ENCODE data around the gene OGFOD1. TPM values are rescaled to one million over a fixed set of nuclear protein-coding genes. Genes with fewer than 3 reads are reported as not detected.
"Not testable (repeated sequence)": the region's sequence is repeated elsewhere in the genome, so short reads cannot be mapped to it uniquely, and the experiment has no call there.

OGFOD1 gene
- total RNA-seq, 1 donor from 2014 or later = 44.9 TPM

DNA sequence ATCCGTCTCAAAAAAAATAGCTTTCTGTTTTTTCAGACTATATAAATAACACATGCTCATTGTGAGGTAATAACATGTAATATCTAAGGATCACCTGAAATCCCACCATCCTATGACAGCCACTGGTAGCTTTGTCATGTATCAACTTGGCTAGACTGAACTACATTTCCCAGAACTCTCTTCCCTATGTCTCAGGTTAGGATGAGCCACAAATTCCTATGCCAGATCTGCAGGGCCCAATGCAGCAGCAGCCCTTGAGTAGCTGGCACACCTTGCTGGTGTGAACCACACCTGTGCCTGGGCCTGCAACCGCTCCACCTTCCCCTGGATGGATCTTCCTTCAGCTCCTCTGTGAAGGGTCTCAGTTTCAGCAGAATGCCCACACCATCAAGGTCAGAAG lies 28.1 kb downstream of the OGFOD1 start:
- no peak for DNase-seq (ENCODE audit: low spot score)

DNA sequence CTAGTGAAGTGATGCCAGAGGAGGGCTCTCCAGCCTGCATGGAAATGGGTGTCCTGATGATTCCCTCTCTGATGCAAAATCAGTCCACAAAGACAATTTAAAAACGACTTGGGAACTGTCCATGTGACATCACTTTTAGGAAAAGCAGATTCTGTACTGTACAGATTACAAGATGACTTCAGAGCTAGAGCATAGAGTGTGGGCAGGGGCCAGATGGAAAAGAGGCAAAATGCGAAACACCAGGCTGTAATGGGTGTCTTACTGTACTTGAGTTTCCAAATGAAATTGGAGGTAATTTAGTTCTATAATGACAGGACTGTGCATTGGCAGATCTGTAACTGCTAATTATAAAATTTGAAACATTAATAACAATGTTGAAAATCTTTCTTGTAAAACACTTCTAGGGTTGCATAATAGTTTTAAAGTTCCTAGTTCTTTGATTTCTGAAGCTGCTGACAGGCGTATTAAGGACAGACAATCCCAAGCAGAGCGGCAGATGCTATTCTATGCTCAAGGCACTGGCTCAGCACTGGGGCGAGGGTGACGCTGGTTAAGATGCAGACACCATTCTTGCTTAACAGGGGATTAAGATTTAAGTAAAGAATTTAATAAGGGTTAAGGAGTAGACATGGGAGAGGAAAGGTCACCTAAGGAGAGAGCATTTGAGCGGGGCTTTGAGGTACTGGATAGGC lies 29.6 kb downstream of the OGFOD1 start:
- DNase-seq (ENCODE audit: low spot score) = no peak

DNA sequence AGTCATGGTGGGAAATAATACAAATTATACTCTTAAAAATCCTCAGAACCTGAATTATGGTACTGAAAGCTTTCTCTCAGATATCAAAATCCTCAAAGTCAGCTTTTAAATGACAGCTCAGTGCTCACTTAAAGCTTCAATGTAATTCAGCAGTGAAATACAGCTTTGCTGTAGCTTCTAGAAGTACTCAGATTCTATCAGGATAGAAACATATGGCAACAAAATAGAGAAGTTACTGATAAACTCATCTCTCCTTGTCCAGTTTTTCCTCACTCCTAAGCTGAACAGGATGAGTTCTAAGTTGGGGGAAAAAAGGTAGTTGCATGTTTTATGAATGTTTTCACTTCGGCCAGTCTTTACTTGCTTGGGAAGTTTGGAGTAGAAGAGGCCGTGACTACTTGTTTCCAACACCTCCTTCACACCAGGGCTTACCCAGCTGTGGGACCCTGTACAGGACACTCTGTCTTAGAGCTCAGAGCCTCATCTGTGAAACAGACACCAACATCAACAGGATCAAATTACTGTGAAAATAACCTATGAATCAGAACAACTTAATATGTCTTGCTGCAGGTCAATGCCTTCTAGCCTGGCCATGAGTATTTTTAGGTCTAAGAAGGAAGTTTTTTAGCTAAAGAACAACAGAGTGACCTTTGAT lies 30.2 kb downstream of the OGFOD1 start:
- no peak for DNase-seq (ENCODE audit: low spot score)

DNA sequence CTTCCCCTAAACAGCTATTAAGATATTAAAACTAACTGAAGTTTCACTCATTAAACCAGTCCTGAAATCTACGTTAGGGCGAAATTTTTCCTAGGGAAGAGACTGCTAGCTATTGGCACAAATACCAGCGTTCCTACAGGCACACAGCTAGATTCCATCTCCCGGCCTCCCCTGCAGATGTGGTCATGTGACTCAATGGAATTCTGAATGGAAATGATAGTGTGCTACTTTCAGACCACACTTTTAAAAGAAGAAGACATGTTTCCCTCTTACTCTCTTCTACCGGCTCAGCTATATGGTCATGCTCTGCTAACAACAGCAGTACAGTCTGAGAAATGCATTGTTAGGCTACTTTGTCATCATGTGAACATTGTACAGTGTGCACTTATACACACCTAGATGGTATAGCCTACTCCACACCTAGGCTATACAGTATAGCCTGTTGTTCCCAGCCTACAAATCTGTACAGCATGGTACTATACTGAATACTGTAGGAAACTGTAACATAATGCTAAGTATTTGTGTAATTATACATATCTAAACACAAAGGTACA lies 31.4 kb downstream of the OGFOD1 start:
- DNase-seq (ENCODE audit: low spot score) = no peak

DNA sequence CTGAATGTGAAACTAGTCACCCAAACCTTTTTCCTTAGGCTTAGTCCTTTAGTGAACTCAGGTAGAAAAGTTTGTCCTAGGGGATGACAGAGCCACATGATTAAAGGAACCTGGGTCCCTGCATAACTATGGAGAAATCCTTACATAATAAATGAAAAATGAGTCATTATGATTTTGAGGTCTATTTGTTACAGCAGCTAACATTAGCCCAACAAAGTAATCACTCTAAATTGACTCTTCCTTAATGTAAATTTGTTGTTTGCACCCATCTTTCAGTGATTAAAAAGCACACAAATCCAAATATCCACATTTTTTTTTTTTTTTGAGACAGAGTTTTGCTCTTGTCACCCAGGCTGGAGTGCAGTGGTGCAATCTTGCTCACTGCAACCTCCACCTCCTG lies 32.0 kb downstream of the OGFOD1 start:
- no peak for DNase-seq (ENCODE audit: low spot score)

DNA sequence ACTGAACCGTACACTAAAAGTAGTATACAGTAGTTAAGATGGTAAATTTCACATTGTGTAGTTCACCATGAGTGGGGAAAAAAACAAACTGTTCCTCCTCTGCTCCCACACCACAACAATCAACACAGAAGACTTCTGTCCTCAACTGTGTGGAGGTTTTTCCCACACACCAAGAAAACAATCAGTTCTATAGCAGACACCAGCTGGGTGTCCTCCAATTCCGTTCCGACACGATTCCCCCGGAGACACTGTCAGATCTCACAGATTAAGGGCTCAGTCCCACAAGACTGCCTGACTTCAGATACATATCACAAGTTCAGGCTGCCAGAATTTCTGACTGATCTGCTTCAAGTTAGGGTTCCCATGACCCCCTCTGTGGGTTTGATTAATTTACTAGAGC lies 36.7 kb downstream of the OGFOD1 start:
- no peak for DNase-seq (ENCODE audit: low spot score)

DNA sequence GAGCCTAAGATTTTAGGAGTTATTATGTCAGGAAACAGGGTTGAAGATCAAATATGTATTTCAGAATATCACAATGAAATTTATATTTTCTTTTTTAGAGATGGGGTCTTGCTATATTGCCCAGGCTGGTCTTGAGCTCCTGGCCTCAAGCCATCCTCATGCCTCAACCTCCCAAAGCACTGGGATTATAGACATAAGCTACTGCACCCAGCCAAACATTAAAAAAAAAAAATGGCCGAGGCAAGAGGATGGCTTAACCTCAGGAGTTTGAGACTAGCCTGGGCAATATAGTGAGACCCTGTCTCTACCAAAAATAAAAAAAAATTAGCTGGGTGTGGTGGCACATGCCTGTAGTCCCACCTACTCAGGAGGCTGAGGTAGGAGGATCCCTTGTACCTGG lies 37.5 kb downstream of the OGFOD1 start:
- DNase-seq (ENCODE audit: low spot score) = not testable (repeated sequence)

DNA sequence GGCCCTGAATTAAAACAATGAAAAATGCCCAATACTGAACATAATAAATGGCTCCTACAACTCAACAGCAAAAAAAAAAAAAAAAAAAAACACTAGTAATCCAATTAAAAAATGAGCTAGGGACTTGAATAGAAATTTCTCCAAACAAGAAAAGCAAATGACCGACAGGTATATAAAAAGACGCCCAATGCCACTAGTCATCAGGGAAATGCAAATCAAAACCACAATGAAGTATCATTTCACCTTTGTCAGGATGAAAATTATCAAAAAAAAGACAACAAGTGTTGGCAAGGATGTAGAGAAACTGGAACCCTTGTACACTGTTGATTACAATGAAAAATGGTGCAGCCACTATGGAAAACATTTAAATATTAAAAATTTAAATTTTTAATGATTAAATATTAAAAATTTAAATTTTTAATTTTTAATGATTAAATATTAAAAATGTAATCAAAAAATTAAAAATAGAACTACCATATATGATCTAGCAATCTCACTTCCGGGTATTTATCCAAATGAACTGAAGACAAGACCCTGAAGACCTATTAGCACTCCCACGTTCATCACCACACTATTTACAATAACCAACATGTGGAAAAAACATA lies 40.4 kb downstream of the OGFOD1 start:
- no peak for DNase-seq (ENCODE audit: low spot score)

DNA sequence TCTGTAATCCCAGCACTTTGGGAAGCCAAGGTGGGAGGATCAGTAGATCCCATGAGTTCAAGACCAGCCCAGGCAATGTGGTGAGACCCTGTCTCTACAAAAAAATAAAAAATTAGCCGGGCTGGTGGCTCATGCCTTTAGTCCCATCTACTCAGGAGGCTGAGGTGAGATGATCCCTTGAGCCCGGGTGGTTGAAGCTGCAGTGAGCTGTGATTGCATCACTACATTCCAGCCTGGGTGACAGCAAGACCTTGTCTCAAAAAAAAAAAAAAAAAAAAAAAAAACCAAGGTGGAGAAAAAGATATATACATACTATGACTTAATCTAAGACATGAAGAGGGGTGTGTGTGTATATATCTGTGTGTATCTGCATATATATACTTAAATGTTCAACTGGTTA lies 41.8 kb downstream of the OGFOD1 start:
- DNase-seq (ENCODE audit: low spot score) = no peak

DNA sequence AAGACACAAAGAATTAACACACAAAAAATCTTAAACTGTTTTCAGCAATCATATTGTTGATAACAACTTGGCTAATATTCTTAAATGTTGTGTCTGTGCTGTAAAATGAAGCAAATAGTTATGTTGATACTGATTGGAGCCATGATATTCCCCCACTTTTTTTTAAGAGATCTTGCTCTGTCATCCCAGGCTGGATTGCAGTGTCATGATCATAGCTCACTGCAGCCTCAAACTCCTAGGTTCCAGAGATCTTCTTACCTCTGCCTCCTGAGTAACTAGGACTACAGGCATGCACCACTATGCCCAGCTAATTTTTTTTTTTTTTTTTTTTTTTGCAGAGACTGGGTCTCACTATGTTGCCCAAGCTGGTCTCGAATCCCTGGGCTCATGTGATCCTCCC lies 42.5 kb downstream of the OGFOD1 start:
- DNase-seq (ENCODE audit: low spot score) = no peak

DNA sequence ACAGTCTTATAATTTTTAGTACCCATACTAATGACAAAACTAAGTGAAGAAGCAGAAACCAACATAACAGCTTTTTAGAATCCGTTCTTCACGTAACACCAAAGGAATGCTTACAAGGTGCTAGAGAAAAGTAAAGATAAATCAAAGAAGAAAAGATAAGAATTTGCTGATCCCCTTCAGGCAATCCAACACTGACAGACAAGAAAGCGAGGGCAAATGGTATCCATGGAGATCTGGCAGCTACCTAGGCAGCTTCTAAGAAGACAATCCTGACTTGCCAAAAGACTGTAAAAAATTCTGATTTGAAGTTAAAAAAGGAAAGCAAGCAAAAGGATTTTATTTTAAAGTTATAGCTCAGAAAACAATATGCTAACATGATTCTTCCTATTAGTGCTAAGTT lies 53.8 kb downstream of the OGFOD1 start:
- DNase-seq (ENCODE audit: low spot score) = no peak

DNA sequence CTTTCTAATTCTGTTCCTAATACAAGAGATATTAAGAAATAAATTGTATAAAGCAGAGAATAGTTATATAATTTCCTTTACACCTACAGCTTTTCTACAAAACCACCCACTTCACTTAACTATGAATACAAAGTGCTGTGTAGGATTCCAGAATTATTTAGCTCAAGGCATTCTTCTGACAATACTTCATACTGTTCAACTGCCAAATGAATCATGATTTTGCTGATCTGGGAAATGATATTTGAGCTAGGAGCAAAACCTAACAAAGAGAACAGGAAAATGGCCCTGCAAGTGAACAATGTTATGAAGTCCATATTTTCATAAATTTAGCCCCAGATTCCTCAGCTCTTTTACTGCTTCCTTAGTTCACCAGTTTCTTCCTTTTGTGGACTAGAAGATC lies 55.6 kb downstream of the OGFOD1 start:
- DNase-seq (ENCODE audit: low spot score) = no peak

DNA sequence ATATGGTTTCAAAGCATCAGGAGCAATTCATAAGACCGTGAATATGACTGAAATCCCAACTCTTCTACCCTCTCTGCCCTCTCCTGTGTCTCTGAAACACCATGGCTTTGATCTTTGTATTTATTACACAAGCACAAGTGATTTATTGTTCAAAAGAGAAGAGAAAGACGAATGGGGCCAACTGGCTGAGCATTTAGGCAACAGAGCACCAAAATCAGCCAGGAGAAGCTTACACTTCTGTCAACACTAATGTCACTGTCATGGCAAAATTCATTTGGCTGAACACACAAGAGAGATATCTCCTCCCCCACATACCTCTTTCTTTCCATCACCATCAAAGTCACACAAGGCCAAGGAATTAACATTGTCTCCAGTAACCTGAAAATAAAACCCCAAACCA lies 59.2 kb downstream of the OGFOD1 start:
- DNase-seq (ENCODE audit: low spot score) = no peak

DNA sequence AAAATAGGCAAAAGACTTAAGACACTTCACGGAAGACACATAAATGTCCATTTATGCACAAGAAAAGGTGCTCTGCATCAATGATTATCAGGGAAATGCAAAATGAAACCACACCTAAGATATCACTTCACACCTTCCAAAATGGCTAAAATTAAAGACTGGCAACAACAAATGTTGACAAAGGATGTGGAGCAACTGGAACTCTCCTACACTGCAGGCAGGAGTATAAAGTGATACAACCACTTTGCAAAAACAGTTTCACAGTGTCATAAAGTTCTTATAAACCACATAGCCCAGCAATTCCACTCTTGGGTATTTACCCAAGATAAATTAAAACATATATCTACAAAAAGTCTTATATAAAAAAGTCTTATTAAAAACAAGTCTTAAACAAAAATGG lies 60.7 kb downstream of the OGFOD1 start:
- no peak for DNase-seq (ENCODE audit: low spot score)

DNA sequence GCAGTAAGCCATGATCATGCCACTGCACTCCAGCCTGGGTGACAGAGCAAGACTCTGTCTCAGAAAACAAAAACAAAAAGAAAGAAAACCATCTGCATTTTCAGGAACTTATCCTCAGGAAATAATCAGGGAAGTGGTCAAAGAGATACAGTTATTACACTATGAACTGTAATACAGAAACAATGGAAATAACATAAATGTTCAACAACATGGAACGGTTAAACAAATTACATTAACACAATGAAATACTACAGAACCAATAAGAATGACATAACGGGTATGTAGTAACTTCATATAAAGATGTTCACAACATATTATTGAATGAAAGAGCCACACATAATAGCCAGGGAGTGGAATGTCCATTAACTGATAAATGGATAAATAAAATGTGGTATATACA lies 61.7 kb downstream of the OGFOD1 start:
- DNase-seq (ENCODE audit: low spot score) = no peak

DNA sequence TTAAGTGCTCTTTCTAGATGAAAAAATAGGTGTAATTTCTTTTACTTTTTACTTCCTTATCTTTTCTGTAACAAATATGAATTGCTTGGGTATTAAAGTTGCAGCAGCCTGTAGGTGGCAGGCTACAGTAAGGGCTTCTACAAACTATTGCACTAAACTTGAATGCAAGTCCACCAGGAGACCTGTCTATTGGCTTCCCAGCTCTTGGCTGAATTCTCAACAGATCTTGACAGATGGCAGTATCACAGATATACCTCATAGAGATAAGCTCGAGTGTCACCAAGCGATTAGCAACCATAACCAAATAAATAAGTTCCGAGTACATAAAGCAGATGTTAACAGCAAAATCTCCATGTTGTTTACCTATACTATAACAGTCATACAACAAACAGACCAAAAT lies 62.6 kb downstream of the OGFOD1 start:
- DNase-seq (ENCODE audit: low spot score) = no peak

DNA sequence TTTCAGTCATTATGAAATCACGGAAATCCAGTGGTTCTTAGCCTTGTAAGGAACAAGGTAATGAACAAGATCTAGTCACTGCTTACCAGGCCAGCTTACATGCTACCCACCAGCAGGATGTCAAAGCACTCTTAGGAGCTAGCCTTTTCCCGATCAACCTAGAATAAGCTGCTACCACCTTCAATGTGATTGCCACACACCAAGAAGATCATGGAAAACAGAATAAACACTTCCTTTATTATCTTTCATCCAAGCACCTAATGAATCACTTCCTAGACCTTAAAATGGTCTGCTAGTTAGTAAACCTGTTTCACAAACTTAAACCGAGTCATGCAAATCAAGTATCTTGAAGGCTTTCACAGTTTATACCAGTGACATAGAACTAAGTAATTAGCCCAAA lies 63.5 kb downstream of the OGFOD1 start:
- no peak for DNase-seq (ENCODE audit: low spot score)

DNA sequence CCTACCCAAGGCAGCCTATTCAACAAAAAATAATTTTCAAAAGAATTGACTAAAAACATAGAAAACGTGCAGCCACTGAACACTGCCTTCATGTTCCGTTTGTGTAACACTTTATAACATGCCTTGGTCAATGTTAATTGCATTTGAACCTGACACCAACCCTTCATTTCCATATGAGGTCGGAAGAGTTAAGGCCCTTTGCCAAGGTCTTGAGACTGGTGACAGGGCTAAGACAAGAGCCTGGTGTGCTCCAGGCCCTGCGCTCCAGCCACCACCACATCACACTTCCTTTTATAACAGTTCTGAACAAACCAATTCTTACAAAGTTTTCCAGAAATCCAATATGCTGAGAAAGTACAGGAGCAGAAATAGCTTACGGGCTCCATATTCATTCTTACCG lies 64.3 kb downstream of the OGFOD1 start:
- no peak for DNase-seq (ENCODE audit: low spot score)

DNA sequence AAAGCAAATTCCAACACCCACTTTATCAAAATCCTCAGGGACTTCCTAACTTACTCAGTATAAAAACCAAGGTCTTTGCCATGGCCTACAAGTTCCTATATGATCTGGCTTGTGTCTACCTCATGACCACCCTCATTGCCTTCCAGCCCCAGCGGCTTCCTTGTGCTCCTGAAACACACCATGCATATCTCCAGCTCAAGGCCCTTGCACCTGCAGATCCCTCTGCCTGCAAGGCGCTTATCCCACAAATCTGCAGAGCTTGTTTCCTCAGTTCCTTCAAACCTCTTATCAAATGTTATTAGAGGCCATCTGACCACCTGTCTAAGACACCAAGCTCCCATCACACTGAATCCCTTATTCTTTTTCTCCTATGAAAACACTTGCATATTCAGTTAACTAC lies 65.9 kb downstream of the OGFOD1 start:
- DNase-seq (ENCODE audit: low spot score) = no peak

DNA sequence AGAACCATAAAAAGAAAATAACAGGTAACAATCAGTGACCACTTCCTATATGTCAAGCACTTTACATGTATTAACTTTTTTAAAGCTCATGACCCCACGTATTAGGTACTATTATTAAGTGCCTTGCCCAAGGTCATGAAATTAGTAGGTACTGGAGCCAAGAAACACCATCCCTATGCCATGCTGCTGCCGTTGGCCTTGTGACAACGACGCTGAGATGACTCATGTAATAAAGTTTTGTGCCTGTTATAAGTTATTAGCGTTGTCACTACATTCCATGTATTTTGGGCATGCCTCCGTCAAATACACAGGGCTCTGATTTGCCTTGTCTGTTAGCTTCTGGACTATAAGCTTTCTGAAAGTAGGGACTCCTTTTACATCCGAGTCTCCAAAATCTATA lies 67.1 kb downstream of the OGFOD1 start:
- no peak for DNase-seq (ENCODE audit: low spot score)

DNA sequence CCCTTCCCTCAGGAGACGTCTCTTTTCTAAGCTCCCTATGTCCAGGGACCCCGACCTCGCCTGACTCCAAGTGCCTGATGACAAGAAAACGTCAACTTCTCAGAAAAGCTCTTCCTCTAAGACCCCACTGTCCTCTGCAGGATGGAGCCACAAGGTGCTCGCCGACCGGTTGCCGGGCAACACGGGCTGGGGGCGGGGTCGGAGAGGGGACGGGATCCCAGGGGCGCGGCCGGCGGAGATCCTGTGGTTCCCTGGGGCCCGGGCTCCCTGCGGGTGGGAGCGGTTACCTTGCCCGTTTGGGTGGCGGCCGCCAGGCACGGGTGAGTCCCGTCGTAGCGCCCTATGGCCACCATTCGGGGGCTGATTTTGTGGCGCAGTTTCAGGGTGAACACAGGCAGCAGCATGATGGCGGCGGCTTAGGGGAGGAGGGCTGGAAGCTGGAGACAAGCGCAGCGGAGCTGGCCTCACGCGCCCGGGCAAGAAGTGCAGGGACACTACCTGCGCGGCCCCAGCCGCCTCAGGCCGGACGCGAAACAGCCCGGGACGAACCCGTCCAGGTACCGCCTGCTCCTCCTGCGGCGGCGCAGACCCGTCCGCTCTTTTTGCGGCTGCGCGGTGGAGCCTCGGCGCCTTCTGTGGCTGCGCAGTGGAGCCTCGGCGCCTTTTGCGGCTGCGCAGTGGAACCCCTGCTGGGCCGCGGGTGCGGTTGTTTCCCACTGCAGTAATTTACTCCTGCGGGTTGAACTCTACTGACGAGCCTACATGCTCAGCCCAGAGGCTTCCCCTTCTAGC lies 68.3 kb downstream of the OGFOD1 start, which contains the start of gene BBS2:
Gene BBS2, minus strand, starts transcription at position 566 of the 792 bp plus-strand sequence. Its CDS starts 162 bp downstream, at position 404.
- peak; percentile 96 for DNase-seq (ENCODE audit: low spot score)

DNA sequence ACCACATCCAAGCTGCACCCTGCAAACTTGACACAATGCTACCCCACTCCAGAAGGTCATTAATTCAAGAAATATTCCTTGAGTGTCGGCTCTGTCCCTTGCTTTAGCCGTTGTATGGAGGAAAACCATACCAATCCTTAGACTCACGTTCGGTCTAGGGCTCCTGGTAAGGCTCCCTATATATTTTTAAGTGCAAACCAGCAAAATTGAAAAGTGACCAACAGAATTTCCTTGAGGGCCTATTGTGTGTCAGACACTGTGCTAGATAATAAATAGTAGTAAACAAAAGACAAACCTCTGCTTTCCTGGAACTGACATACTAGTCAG lies 68.9 kb downstream of the OGFOD1 start:
- DNase-seq (ENCODE audit: low spot score) = no peak

Measured in mesenteric fat pad (tissue), 1 donor.